HEK293T (cell line): ENCODE data around the gene DOK7.

ENCODE experiments used
- CTCF ChIA-PET: fragments of 350-600 bp; formaldehyde crosslinking; extraction: SDS; loops from one replicate; lab custom pipeline; 2021; ENCODE audit warnings: antibody characterized with exemption, inconsistent platforms; lab: Yijun Ruan, JAX
- POLR2A ChIA-PET: fragments of 350-600 bp; formaldehyde crosslinking; extraction: SDS; loops from one replicate; lab custom pipeline; 2020; ENCODE audit warnings: antibody characterized with exemption, inconsistent platforms; lab: Yijun Ruan, JAX
- DNase-seq: peaks from one replicate; pipeline ENCODE4 v3.0.0; 2012; ENCODE audit warnings: mixed read lengths; ENCODE audit errors: extremely low spot score
- ARNT ChIP-seq: fragments of 450-650 bp; IDR thresholded peaks from 2 replicates; pipeline ENCODE4 v1.6.1; 2017; ENCODE audit warnings: mild to moderate bottlenecking
- BHLHE40 ChIP-seq: fragments of 450-650 bp; IDR thresholded peaks from 2 replicates; pipeline ENCODE4 v1.6.1; 2016; ENCODE audit warnings: mild to moderate bottlenecking, moderate library complexity, borderline replicate concordance
- CTBP1 ChIP-seq: fragments of 450-650 bp; IDR thresholded peaks from 2 replicates; pipeline ENCODE4 v1.6.1; 2016; ENCODE audit warnings: borderline replicate concordance
- ELF4 ChIP-seq: fragments of 450-650 bp; IDR thresholded peaks from 2 replicates; pipeline ENCODE4 v1.6.1; 2017; ENCODE audit warnings: antibody characterized with exemption
- FOXA1 ChIP-seq: fragments of 450-650 bp; IDR thresholded peaks from 2 replicates; pipeline ENCODE4 v1.6.1; 2016; ENCODE audit warnings: mild to moderate bottlenecking
- FOXK2 ChIP-seq: fragments of 450-650 bp; IDR thresholded peaks from 2 replicates; pipeline ENCODE4 v1.6.1; 2016; ENCODE audit warnings: mild to moderate bottlenecking
- FOXM1 ChIP-seq: fragments of 450-650 bp; IDR thresholded peaks from 2 replicates; pipeline ENCODE4 v1.6.1; 2017; ENCODE audit warnings: mild to moderate bottlenecking, borderline replicate concordance
- HDGF ChIP-seq: fragments of 450-650 bp; IDR thresholded peaks from 2 replicates; pipeline ENCODE4 v1.6.1; 2017; ENCODE audit warnings: antibody characterized with exemption, borderline replicate concordance
- L3MBTL2 ChIP-seq: fragments of 450-650 bp; conservative IDR thresholded peaks from 2 replicates; pipeline ENCODE4 v1.6.1; 2016; ENCODE audit warnings: mild to moderate bottlenecking
- LEF1 ChIP-seq: fragments of 450-650 bp; IDR thresholded peaks from 2 replicates; pipeline ENCODE4 v1.6.1; 2017; ENCODE audit warnings: mild to moderate bottlenecking, borderline replicate concordance
- NFRKB ChIP-seq: fragments of 450-650 bp; IDR thresholded peaks from 2 replicates; pipeline ENCODE4 v1.6.1; 2016; ENCODE audit warnings: mild to moderate bottlenecking, moderate library complexity
- PKNOX1 ChIP-seq: fragments of 450-650 bp; IDR thresholded peaks from 2 replicates; pipeline ENCODE4 v1.6.1; 2016
- SP1 ChIP-seq: fragments of 450-650 bp; IDR thresholded peaks from 2 replicates; pipeline ENCODE4 v1.6.1; 2017
- SUZ12 ChIP-seq: fragments of 450-650 bp; IDR thresholded peaks from 2 replicates; pipeline ENCODE4 v1.6.1; 2016; ENCODE audit warnings: mild to moderate bottlenecking
- TARDBP ChIP-seq: fragments of 450-650 bp; IDR thresholded peaks from 2 replicates; pipeline ENCODE4 v1.6.1; 2016
- ZNF384 ChIP-seq: fragments of 450-650 bp; IDR thresholded peaks from 2 replicates; pipeline ENCODE4 v1.6.1; 2016

The DOK7 gene

DNA sequence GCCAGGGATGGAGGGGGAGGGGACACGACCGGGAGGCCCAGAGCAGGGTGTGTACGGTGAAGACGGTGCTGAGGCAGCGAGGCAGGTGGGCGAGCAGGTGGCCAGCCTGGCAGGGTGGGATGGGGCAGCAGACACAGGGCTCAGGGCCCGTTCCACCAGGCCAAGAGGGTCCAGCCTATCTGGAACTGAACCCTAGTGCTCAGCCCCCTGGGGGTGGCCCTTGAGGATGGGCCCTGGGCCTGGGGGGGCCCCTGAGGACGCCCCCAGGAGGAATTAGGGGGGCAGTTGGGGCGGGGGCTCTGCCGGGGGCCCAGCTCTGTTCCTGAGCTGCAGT is 24.3 kb upstream of the DOK7 start:
- TF ChIP-seq FOXA1 = no peak
- ChIA-PET CTCF (interaction anchor here (0.6 kb wide), 1 partner anchor 97 kb away, joined by 3 read pairs; no protein-coding TSS in a partner anchor), POLR2A (no interaction called here)
- DNase-seq = no peak

DNA sequence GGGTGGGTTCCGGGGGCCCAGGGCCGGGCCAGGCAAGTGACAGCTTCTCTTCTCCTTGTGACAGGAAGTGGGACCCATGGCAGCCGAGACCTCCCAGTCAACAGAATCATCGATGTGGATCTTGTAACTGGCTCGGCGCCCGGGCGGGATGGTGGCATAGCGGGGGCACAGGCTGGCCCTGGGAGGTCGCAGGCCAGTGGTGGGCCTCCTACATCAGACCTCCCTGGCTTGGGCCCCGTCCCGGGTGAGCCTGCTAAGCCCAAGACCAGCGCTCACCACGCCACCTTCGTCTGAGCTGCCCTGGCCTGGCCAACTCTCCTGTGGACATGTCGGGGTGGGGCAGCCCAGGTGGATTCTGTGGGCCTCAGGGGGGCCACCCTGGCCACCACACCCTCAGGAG is 23.7 kb upstream of the DOK7 start:
- no peak for TF ChIP-seq HDGF
- TF ChIP-seq SUZ12 = no peak
- TF ChIP-seq FOXM1 = no peak
- TF ChIP-seq FOXK2 = no peak
- CTCF ChIA-PET = interaction anchor here (0.6 kb wide), 1 partner anchor 98 kb away, joined by 3 read pairs; no protein-coding TSS in a partner anchor
- POLR2A ChIA-PET = no interaction called here
- DNase-seq = no peak

DNA sequence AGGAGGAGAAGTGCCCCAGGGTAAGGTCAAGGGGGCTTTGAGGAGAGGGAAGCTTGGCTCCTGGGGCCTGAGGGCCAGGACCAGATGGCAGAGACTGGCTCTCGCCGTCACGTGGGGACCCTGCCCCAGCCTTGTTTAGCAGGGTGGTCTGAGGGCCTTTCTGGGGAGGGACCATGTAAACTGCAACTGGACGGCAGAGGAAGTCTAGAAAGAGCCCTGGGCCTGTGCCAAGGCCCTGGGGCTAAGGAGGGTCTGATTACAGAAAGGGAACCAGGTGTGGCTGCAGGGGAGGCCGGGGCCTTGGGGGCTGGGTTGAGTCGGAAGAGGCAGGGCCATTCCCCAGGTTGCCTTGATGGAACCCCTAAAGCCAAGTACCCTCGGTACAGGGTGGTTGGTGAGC is 23.1 kb upstream of the DOK7 start:
- ChIA-PET POLR2A (no interaction called here), CTCF (no interaction called here)
- no peak for DNase-seq
- no peak for TF ChIP-seq ARNT
- TF ChIP-seq FOXK2 = no peak
- no peak for TF ChIP-seq LEF1
- no peak for TF ChIP-seq PKNOX1
- no peak for TF ChIP-seq ELF4
- no peak for TF ChIP-seq L3MBTL2
- no peak for TF ChIP-seq CTBP1
- no peak for TF ChIP-seq HDGF
- no peak for TF ChIP-seq ZNF384
- no peak for TF ChIP-seq TARDBP
- TF ChIP-seq FOXA1 = no peak
- no peak for TF ChIP-seq NFRKB
- no peak for TF ChIP-seq BHLHE40
- TF ChIP-seq SP1 = no peak
- no peak for TF ChIP-seq FOXM1
- no peak for TF ChIP-seq SUZ12

- TF ChIP-seq LEF1 (no peak), FOXK2 (no peak), ARNT (no peak), NFRKB (no peak), FOXM1 (no peak), ZNF384 (no peak), BHLHE40 (no peak)
- ChIA-PET POLR2A (no interaction called here), CTCF (interaction anchor here (0.8 to 1.8 kb wide), 2 partner anchors 40 to 95 kb away, joined by 3 to 4 read pairs; no protein-coding TSS in a partner anchor)
- DNase-seq = no peak
These were observed 22.1 kb upstream of the DOK7 start for GRCh38 chr4:3440979-3441500.

DNA sequence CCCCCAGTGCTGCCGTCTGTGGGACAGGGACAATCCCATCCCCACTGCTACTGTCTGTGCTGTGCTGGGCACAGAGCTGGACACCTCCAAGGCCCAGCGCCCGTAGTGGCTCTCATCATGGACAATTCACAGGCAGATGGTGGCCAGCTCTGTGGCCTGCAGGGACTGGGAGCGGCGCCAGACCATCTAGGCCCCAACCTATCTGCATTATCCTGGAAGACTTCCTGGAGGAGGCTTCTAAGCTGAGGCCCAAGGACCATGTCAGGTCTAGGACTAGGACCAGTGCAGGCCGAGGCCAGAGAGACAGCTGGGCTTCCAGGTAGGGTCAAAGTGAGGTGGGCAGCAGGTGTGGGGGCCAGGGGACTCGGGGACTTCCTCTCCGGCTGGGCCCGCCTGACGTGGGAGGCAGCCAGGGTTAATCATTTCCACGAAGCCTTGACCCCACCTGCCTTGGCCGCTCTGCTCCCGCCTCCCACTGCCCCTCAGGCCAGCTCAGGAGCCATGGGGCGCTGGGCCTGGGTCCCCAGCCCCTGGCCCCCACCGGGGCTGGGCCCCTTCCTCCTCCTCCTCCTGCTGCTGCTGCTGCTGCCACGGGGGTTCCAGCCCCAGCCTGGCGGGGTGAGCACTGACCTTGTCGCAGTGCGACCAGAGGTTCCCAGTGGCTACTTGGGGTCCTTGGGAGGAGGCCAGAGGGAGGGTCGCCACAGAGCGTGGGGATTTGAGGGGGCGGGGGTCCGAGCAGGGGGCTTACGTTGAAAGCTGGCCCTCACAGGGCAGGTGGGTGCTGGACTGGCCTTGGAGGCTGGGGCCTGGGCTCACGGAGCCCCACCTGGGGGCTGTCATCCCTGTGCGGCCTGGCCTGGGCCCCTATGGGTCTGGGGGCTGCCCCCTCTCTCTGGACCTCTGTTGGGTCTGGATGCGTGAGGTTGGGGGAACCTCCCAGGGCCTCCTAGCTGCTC is 21.3 kb upstream of the DOK7 start, which contains the start of gene HGFAC:
TSS of gene HGFAC (plus strand) at position 468 of the 959 bp plus-strand sequence. CDS start at position 502, 34 bp downstream.
- no peak for TF ChIP-seq TARDBP
- TF ChIP-seq BHLHE40 = no peak
- TF ChIP-seq ELF4 = no peak
- TF ChIP-seq PKNOX1 = no peak
- no peak for TF ChIP-seq SUZ12
- TF ChIP-seq FOXM1 = no peak
- TF ChIP-seq ZNF384 = no peak
- no peak for TF ChIP-seq CTBP1
- no peak for TF ChIP-seq FOXK2
- TF ChIP-seq HDGF = no peak
- no peak for TF ChIP-seq FOXA1
- no peak for TF ChIP-seq ARNT
- TF ChIP-seq SP1 = no peak
- TF ChIP-seq NFRKB = no peak
- CTCF ChIA-PET = interaction anchor here (0.8 to 1.8 kb wide), 3 partner anchors 39 to 95 kb away, joined by 3 to 4 read pairs (median 3); no protein-coding TSS in a partner anchor
- POLR2A ChIA-PET = no interaction called here
- no peak for DNase-seq

GRCh38 chr4:3442460-3442958 is 20.6 kb upstream of the DOK7 start:
- ChIA-PET CTCF (interaction anchor here (0.9 to 2.0 kb wide), 2 partner anchors 94 to 97 kb away, joined by 3 to 14 read pairs; no protein-coding TSS in a partner anchor), POLR2A (no interaction called here)
- no peak for DNase-seq
- no peak for TF ChIP-seq BHLHE40
- TF ChIP-seq FOXA1 = no peak
- no peak for TF ChIP-seq ELF4
- TF ChIP-seq LEF1 = no peak
- no peak for TF ChIP-seq PKNOX1
- no peak for TF ChIP-seq SUZ12
- TF ChIP-seq FOXK2 = no peak
- no peak for TF ChIP-seq ARNT
- TF ChIP-seq HDGF = no peak
- no peak for TF ChIP-seq CTBP1
- no peak for TF ChIP-seq L3MBTL2
- TF ChIP-seq NFRKB = no peak
- TF ChIP-seq FOXM1 = no peak
- no peak for TF ChIP-seq TARDBP
- TF ChIP-seq SP1 = no peak
- TF ChIP-seq ZNF384 = no peak
